ENCODE measurements around the gene TP63.
"Not testable (repeated sequence)": the region's sequence is repeated elsewhere in the genome, so short reads cannot be mapped to it uniquely, and the experiment has no call there.

The TP63 gene

DNA sequence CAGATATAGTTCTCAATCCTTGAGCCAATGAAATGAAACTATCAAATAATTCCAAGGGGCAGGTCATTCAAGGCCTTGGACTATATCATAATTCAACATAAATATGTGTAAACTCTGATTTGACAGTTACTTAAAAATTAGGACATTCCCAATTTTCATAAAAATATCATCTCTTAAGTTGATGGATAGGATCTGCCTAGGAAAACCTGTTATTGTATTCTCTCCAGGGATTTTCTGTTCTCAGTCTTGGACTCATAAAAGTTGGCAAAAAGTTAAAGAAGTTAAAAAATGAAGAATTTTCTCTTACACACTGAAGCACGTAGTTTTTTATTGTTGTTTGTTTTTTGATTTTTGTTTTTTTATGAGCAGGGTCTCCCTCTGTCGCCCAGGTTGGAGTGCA, 109.0 kb downstream of the TP63 start:
- DNase-seq (ENCODE audit: low read depth), result no peak
- H3K4me3 ChIP-seq (replicated peaks; ENCODE audit: low read depth, low read length), result no peak overlapping the region
- TF ChIP-seq, protein P1, sequence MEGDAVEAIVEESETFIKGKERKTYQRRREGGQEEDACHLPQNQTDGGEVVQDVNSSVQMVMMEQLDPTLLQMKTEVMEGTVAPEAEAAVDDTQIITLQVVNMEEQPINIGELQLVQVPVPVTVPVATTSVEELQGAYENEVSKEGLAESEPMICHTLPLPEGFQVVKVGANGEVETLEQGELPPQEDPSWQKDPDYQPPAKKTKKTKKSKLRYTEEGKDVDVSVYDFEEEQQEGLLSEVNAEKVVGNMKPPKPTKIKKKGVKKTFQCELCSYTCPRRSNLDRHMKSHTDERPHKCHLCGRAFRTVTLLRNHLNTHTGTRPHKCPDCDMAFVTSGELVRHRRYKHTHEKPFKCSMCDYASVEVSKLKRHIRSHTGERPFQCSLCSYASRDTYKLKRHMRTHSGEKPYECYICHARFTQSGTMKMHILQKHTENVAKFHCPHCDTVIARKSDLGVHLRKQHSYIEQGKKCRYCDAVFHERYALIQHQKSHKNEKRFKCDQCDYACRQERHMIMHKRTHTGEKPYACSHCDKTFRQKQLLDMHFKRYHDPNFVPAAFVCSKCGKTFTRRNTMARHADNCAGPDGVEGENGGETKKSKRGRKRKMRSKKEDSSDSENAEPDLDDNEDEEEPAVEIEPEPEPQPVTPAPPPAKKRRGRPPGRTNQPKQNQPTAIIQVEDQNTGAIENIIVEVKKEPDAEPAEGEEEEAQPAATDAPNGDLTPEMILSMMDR (IDR thresholded peaks at IDR 0.05; ENCODE audit: low read length, missing control alignments), result no peak

DNA sequence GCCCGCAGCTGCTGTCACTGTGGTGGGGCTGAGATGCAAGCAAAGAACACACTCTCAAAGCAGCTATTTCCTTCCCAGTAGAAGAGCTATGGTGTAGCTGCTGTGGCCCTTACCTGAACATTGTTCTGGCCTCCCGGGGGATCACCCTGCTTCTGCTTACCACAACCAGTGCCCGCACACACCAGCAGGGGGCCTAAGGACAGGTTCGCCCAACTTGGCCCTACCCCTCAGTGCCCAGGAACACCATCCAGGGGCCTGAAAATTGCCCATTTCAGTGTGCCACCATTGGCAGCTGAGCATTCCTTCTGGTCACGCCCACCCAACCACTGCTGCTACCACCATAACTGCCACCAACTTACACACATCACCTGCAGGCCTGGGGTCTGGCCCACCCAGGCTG, 113.0 kb downstream of the TP63 start:
- no peak overlapping the region for H3K4me3 ChIP-seq (replicated peaks; ENCODE audit: low read depth, low read length)
- no peak for DNase-seq (ENCODE audit: low read depth)
- TF ChIP-seq, protein P1 (IDR thresholded peaks at IDR 0.05; ENCODE audit: low read length, missing control alignments), result no peak

- TF ChIP-seq, protein P1 (IDR thresholded peaks at IDR 0.05; ENCODE audit: low read length, missing control alignments), result no peak
- DNase-seq (ENCODE audit: low read depth), result no peak
- no peak overlapping the region for H3K4me3 ChIP-seq (replicated peaks; ENCODE audit: low read depth, low read length)
Observed at GRCh38 chr3:189745622-189746021, 114.4 kb downstream of the TP63 start.

DNA sequence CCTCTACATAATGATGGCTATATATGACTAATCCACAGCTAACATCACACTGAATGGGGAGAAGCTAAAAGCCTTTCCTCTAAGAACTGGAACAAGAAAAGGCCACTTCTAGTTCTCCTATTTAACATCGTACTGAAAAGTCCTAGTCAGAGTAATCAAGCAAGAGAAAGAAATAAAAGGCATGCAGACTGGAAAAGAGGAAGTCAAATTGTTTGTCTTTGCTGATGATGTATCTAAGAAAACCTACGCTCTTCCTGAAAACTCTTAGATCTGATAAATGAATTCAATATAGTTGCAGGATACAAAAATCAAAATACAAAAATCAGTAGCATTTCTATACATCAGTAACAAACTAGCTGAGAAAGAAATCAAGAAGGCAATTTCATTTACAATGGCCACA, 116.9 kb downstream of the TP63 start:
- no peak overlapping the region for H3K4me3 ChIP-seq (replicated peaks; ENCODE audit: low read depth, low read length)
- TF ChIP-seq, protein P1 (IDR thresholded peaks at IDR 0.05; ENCODE audit: low read length, missing control alignments), result no peak
- no peak for DNase-seq (ENCODE audit: low read depth)

DNA sequence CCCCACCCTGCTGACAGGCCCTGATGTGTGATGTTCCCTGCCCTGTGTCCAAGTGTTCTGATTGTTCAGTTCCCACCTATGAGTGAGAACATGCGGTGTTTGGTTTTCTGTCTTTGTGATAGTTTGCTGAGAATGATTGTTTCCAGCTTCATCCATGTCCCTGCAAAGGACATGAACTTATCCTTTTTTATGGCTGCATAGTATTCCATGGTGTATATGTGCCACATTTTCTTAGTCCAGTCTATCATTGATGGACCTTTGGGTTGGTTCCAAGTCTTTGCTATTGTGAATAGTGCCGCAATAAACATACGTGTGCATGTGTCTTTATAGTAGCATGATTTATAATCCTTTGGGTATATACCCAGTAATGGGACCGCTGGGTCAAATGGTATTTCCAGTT, 119.8 kb downstream of the TP63 start:
- not testable (repeated sequence) for H3K4me3 ChIP-seq (replicated peaks; ENCODE audit: low read depth, low read length); DNase-seq (ENCODE audit: low read depth)

- DNase-seq (ENCODE audit: low read depth), result no peak
- TF ChIP-seq, protein P1 (IDR thresholded peaks at IDR 0.05; ENCODE audit: low read length, missing control alignments), result no peak
Observed at GRCh38 chr3:189754356-189754755, 123.2 kb downstream of the TP63 start.

GRCh38 chr3:189756582-189757078, 125.4 kb downstream of the TP63 start:
- no peak for DNase-seq (ENCODE audit: low read depth)
- no peak overlapping the region for H3K4me3 ChIP-seq (replicated peaks; ENCODE audit: low read depth, low read length)
- TF ChIP-seq, protein P1 (IDR thresholded peaks at IDR 0.05; ENCODE audit: low read length, missing control alignments), result no peak

More at GRCh38 chr3:189754356-189754755, 123.2 kb downstream of the TP63 start:
- H3K4me3 ChIP-seq (replicated peaks; ENCODE audit: low read depth, low read length), result no peak overlapping the region

Measured in fibroblast of pulmonary artery (primary cell).